Upper lobe of right lung (tissue), 1 donor: ENCODE measurements around the gene LHX4. TPM values are rescaled to one million over a fixed set of nuclear protein-coding genes. Genes with fewer than 3 reads are reported as not detected.

Experiments
- ATAC-seq: fragments of 200-7000 bp; cut with Tn5 transposase; one replicate; pipeline ENCODE4 v1.9.1; 2020; ENCODE audit warnings: mild to moderate bottlenecking, moderate library complexity
- DNase-seq: peaks from one replicate; pipeline ENCODE4 v3.0.0-alpha.2; 2020
- H3K27ac ChIP-seq: fragments of 200-600 bp; one replicate; pipeline ENCODE4 v1.8.0; 2022
- H3K27me3 ChIP-seq: fragments of 200-600 bp; one replicate; pipeline ENCODE4 v1.8.0; 2022; ENCODE audit warnings: mild to moderate bottlenecking
- H3K36me3 ChIP-seq: fragments of 200-600 bp; one replicate; pipeline ENCODE4 v1.8.0; 2022
- H3K4me1 ChIP-seq: fragments of 200-600 bp; one replicate; pipeline ENCODE4 v1.8.0; 2022
- H3K4me3 ChIP-seq: fragments of 200-600 bp; one replicate; pipeline ENCODE4 v1.8.0; 2022; ENCODE audit warnings: mild to moderate bottlenecking
- H3K9me3 ChIP-seq: fragments of 200-600 bp; one replicate; pipeline ENCODE4 v1.8.0; 2022
- intact Hi-C: fragments of 100-400 bp; cut with DNase I; formaldehyde crosslinking; loops from one replicate; pipeline ENCODE4 v1.11.0; 2022
- total RNA-seq: library from RNA; stranded (reverse); fragmentation: NEBNext Ultra II Directional; extraction: Animal tissue kit (Norgen Biotek cat#: 25700); gene quantifications from one replicate; pipeline ENCODE4 v1.2.1, GENCODE V29; 2021
- TF ChIP-seq, protein P1 (sequence below): fragments of 200-600 bp; IDR thresholded peaks from one replicate; pipeline ENCODE4 v1.8.0; 2022; ENCODE audit warnings: antibody characterized with exemption
- donor health status: DM: no; HTN: yes; CAD: no; lungs with severe emphysema.

LHX4 gene
- total RNA-seq, 1 donor from 2014 or later, result not detected

GRCh38 chr1:180259431-180260338, 29.6 kb downstream of the LHX4 start:
- peaks cover 49% of the 10 kb centered on the region for H3K27me3 ChIP-seq
- TF ChIP-seq, protein P1, sequence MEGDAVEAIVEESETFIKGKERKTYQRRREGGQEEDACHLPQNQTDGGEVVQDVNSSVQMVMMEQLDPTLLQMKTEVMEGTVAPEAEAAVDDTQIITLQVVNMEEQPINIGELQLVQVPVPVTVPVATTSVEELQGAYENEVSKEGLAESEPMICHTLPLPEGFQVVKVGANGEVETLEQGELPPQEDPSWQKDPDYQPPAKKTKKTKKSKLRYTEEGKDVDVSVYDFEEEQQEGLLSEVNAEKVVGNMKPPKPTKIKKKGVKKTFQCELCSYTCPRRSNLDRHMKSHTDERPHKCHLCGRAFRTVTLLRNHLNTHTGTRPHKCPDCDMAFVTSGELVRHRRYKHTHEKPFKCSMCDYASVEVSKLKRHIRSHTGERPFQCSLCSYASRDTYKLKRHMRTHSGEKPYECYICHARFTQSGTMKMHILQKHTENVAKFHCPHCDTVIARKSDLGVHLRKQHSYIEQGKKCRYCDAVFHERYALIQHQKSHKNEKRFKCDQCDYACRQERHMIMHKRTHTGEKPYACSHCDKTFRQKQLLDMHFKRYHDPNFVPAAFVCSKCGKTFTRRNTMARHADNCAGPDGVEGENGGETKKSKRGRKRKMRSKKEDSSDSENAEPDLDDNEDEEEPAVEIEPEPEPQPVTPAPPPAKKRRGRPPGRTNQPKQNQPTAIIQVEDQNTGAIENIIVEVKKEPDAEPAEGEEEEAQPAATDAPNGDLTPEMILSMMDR, result no peak
- DNase-seq (no peak), ATAC-seq (no peak)
- intact Hi-C loops, result loop anchor here (10.0 kb wide), 1 partner anchor 205 kb away; no protein-coding TSS in a partner anchor
- no peak overlapping the region for H3K27ac ChIP-seq
- H3K36me3 ChIP-seq, result no peaks in the 10 kb centered on the region
- H3K4me1 ChIP-seq, result no peaks in the 10 kb centered on the region
- H3K9me3 ChIP-seq, result no peaks in the 10 kb centered on the region
- H3K4me3 ChIP-seq, result no peak overlapping the region

DNA sequence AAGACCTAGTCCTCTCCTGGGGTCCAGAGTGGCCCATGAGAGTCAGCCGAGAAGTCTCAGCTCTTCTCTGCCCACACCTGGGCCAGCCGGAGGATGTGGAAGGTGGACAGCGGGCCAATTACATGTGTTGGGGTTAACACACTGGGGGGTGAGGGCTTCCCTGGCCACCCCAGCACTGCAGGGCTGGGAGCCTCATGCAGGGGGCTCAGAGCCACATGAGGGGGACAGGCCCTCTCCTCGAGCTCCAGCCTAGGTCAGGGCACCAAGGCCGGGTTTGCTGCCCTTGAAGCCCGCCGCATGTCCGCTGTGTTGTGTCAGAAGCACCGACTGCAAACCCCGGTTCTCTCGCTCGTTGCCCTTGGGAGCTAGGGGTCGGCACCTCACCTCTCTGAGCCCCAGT, 30.5 kb downstream of the LHX4 start:
- ATAC-seq, result no peak
- Histone ChIP-seq H3K4me1 (no peaks in the 10 kb centered on the region), H3K36me3 (no peaks in the 10 kb centered on the region), H3K4me3 (no peak overlapping the region), H3K9me3 (no peaks in the 10 kb centered on the region), H3K27me3 (peaks cover 41% of the 10 kb centered on the region), H3K27ac (no peak overlapping the region)
- TF ChIP-seq, protein P1, result no peak
- no peak for DNase-seq
- intact Hi-C loops, result no loop called here

DNA sequence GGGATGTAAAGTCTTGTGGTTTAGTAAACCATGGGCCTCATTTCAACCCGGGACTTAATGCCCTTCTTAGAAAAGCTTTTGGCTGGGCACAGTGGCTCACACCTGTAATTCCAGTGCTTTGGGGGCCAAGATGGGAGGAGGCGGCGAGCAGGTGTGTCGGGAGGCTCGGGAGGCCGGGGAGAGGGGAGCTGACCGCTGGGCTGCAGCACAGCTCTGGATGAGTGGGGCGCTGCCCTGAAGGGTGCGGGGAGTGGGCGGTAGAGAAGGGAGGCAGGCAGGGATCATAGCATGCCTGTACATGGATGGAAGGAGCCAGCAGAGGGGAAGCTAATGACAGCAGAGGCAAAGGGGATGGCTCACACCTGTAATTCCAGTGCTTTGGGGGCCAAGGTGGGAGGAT, 31.0 kb downstream of the LHX4 start:
- no peak for ATAC-seq
- Histone ChIP-seq H3K4me1 (no peaks in the 10 kb centered on the region), H3K36me3 (no peaks in the 10 kb centered on the region), H3K9me3 (no peaks in the 10 kb centered on the region), H3K27me3 (peaks cover 41% of the 10 kb centered on the region), H3K27ac (no peak overlapping the region), H3K4me3 (no peak overlapping the region)
- TF ChIP-seq, protein P1, result no peak
- no peak for DNase-seq
- intact Hi-C loops, result no loop called here

DNA sequence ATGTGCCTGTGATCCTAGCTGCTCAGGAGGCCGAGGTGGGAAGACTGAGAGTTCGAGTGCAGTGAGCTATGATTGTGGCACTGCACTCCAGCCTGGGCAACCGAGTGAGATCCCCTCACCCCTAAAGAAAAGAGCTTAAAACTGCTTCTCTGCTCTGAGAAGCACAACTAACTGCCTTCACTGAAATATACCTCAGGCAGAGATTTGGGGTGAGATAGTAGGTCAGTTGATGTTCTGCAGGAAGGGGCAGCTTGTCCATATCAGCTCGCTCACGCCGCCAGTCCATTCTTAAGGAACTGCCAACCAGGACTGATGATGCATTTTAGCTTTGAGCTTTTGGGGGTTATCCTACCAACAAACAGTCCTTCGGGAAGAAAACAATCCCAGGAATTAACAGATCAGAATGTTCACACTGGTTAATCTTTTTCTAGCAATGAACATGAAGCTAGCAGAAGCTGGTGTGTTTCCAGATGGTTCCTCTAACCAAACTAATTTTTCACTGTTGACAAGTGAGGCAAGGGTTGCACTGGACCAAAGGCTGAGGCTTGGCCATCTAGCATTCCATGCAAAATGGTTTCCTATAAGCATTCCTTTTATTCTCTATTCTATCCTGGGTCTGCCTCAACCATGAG, 31.6 kb downstream of the LHX4 start:
- Histone ChIP-seq H3K4me1 (no peaks in the 10 kb centered on the region), H3K9me3 (no peaks in the 10 kb centered on the region), H3K4me3 (no peak overlapping the region), H3K27me3 (peaks cover 39% of the 10 kb centered on the region), H3K27ac (no peak overlapping the region), H3K36me3 (no peaks in the 10 kb centered on the region)
- ATAC-seq (no peak), DNase-seq (no peak)
- intact Hi-C loops, result no loop called here
- TF ChIP-seq, protein P1, result no peak

DNA sequence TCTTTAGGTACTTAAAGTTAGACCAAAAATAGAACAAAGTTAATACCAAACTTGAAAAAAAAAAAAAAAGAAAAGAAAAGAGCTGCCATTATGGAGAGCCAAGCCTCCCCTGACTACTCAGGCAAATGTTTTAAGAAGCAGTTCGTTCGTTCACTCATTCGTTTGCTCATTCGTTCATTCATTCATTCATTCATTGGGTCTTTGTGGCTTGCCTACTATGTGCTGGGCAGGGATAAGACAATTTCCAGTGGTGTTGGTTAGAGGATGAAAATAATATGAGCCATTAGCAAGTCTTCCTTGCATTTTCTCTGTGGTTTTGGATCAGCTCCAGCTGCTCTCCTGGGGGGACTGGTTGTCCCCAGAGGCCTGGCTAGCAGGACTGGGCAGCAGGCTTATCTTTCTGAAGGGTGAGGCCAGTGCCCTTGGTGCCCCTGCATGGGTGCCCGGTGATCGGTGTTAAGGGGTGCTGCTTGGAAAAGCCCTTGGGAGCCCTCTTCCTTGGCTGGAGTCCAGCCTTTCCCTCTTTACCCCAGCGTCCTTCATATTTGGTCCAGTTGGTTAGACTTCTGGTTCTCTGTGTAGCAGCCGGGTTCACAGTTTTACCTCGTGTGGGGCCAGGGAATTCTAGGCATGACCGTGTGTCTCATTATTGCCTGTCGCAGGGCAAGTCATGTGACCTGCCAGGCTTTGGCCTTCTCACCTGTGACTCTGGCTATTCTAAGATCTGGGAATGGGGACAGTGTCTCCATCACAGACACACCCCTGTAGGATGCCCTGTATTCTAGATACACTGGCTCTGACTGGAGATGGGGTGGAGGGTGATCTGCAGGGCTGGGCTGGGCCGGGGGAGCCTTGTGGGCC, 32.8 kb downstream of the LHX4 start:
- Histone ChIP-seq H3K4me1 (no peaks in the 10 kb centered on the region), H3K4me3 (no peak overlapping the region), H3K27ac (no peak overlapping the region), H3K36me3 (no peaks in the 10 kb centered on the region), H3K9me3 (no peaks in the 10 kb centered on the region), H3K27me3 (peaks cover 29% of the 10 kb centered on the region)
- intact Hi-C loops, result no loop called here
- ATAC-seq, result no peak
- TF ChIP-seq, protein P1, result no peak
- DNase-seq, result no peak
